ENCODE data around the gene ZEB2. TPM values are rescaled to one million over a fixed set of nuclear protein-coding genes. Genes with fewer than 3 reads are reported as not detected.

ZEB2 gene
- polyA plus RNA-seq, 3 donors, result 110 to 132 (median 126) TPM

DNA sequence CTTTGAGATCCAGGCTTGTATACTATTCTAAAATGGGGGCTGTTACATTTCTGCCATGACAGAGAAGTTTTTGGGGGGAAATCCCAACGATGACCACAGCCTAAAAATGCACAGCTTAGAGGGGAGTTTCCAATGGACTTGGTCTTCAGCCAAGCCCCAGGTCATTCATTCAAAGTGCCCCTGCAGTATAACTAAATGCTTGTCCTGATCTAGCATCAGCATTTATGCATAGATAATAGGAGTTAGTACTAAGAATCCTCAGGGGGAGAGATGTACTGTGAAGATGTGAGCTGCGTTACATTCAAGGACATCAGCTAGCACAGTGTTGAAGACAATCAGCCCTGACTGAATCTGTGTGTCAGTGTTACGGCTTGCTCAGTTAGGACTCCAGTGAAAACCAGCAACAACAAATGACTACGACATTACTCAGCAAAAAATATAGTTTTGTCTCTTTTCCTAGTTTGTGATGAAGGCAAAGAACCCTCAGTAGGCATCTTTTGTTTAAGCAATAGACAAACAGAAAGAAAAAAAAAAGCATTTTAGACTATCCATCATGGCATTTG, 160.9 kb downstream of the ZEB2 start:
- DNase-seq, result no peak

DNA sequence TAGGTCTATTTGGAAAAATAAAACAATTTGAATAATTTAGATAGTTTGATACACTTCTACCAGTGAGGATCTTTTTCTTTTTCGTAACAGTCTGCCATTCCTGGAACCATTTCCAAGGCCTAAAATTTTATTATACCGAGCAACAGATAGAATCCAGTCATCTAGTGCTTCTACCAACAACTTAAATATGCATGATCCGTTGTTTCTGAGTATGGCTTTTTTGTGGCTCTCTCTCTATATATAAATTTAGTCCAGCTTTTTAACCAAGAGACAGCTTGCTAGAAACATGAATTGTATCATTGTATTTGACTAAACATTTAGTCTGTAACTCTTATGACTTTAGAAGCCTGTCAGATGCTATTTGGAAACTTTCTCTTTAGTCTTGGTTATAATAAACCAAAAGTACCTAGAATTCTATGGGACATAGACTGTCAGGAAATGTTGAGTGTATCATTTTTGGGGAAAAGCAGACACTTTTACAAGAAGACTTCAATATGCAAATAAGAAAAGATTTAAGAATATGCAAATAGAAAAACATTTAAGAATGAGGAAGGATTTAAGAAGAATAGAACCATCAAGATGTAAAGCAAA, 161.4 kb downstream of the ZEB2 start:
- no peak for DNase-seq

DNA sequence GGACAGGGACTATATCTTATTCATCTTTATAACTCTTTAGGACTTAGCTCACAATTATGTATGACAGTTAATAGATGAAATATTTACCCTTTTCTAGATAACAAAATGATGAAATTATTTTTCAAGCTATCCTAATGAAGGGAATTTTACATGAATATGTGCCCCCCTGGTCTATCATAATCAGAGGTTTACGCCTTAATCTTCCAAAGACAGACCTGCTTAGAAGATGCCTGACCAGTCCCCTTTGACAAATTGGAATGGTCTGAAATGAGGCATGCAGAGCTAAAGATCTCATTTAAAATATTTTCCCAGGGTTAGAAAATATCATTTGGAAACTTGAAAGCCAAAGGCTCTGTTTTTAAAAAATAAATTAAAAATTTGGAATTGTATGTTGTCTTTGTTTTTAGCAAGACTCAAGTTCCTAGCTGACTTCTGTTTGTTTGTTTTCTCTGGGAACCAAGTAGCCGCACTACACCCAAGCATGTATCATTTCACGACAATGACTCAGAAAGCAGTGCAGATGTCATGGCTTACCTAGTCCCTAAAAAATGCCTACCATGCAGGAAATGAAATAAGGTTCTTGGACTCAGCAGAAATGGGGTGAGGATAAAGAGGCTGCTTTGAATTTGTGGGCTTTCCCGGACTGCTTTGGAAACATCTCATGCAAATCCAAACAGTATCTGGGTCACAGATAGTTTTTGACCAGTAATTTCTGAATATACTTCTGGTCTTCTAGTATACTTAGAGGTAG, 162.1 kb downstream of the ZEB2 start:
- DNase-seq, result no peak

DNA sequence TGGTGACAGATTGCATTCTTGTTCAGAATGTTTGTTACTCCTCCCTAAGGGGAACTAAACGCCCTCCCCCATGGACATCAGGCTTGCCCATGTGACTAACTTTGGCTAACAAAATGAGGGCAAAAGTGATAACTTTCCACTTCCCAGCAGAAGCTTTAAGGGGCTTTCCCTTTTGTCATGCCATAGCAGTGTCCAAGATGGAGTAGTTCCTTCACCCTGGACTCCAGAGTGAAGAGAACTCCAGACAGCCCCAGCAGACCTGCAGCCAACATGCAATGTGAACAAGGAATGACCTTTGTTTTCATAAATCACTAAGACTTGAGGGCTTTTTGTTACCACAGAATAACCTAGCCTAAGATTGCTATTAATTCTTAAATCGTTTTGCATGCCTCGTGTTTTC, 163.5 kb downstream of the ZEB2 start:
- no peak for DNase-seq

GRCh38 chr2:144354953-144355352, 165.0 kb downstream of the ZEB2 start:
- no peak for DNase-seq

GRCh38 chr2:144351687-144352086, 168.2 kb downstream of the ZEB2 start:
- no peak for DNase-seq

DNA sequence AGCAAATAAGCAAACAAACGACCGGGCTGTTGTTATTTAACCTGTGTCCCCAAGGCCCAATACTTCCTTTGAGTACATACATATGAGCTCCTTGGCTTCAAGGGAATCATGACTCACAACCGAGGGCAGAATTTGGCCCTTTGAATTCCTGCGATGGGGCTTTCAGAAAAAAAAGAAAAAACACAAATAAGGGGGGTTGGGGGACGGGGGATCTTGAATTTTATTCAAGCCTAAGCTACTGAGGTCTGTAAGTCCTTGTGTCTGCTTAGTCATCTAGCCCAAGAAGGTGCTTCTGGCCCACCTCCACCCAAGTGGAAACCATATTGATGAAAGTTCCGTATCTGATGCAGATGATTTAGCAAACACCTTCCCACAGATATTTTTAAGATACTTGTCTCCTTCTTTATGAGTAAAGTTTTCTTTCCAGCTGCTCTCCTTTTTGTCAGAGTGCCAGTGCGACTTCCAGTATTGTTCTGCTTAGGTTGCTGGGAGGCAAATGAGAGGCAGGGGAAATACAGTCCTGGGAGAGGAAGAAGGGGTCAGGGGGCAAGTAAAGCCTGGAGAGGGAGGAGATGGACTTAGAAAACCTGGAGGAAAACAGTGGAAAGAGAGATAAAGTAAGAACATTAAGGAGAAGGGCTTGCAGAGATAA, 169.6 kb downstream of the ZEB2 start:
- no peak for DNase-seq

GRCh38 chr2:144349674-144350073, 170.2 kb downstream of the ZEB2 start:
- no peak for DNase-seq

GRCh38 chr2:144348846-144349245, 171.1 kb downstream of the ZEB2 start:
- DNase-seq, result no peak

- DNase-seq, result no peak
Measured at GRCh38 chr2:144346229-144346628, 173.7 kb downstream of the ZEB2 start.

DNA sequence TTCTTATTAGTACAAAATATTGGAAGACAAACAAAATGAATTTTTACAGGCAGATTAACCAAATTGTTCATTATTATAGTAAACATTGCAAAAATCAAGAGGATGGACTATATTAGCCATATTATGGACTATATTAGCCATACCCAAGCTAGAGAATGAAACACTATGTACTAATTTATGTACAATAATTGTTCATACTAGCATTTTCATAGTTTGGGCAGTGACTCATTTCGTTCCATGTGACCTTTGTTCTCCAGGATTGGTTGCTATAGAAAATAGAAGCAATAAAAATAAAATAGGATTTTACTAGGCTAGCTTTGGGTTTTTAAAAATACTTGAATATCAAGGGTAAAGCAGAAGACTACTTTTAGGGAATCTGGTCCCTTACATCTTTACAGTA, 176.8 kb downstream of the ZEB2 start:
- no peak for DNase-seq

DNA sequence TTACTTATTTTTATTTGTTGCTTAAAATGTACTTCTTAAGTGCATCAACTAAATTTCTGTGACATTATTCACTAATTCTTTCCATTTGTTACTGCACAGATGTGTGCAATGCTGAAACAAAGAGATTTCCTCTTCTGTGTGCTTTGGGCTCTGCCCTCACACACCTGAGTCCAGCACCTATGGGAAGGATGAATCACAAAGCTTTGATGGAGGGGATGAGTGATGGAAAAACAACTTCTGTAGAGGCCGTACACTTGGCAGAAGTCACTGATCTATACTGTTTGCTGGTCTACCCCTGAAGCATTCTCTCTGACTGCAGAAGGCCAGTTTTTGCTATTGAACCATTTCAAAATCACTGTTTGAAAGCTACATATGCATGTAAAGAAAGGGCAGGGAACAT, 178.4 kb downstream of the ZEB2 start:
- no peak for DNase-seq

DNA sequence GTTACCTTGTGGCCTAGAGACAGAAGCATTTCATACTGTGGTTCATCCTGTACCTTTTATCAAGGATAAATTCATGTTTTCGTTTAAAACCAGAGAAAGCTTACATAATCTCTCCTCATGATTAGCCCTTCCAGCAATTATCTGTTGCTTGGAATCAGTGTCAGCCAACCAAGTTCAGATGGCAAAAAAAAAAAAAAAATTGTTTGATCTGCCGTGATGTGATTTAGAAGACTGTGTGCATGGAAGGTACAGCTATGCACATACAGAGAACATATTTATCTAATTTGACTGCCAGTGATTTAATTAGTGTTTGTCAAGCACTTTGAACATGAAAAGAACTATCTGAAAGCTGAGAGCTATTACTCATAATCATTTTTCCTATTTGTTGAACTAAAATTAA, 180.9 kb downstream of the ZEB2 start:
- DNase-seq, result no peak

DNA sequence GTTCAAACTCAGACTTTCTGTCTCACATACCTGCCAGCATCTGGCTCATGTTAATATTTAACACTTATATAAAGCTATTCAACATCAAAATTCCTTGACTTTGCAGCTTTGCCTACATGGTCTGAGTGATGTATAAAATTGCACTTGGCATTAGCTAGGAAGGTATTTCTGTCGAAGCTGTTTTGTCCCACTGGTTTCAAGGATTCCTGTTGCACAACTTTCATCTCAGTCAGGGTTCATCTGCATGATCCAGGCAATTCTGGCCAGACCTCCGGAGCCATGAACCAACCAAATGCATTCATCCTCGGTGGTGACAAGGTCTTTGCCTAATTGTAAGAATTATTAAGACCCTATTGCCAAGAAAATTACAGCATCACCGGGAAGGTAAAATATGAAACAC, 185.4 kb downstream of the ZEB2 start:
- no peak for DNase-seq

Data from renal pelvis (tissue), 4 donors.